Neutrophil (primary cell): ENCODE data around the gene SLC4A8.

Experiments
- H3K27ac ChIP-seq: fragments of 200-600 bp; sonication (generic); 2 replicates; pipeline ENCODE4 v1.5.1; 2016; ENCODE audit warnings: mild to moderate bottlenecking, moderate library complexity
- H3K27me3 ChIP-seq: fragments of 200-600 bp; sonication (generic); 2 replicates; pipeline ENCODE4 v1.6.0; 2016; ENCODE audit warnings: mild to moderate bottlenecking
- H3K36me3 ChIP-seq: fragments of 200-600 bp; sonication (generic); 2 replicates; pipeline ENCODE4 v1.5.1; 2017
- H3K4me1 ChIP-seq, 2 experiments: fragments of 200-600 bp in 1 of 2; sonication (generic) in 1 of 2; 1 replicate in 1 of 2; 2 replicates in 1 of 2; pipeline versions ENCODE4 v1.5.1 to v1.6.1; 2013 to 2016; ENCODE audit warnings: low read depth in 1 of 2, low read length in 1 of 2, mild to moderate bottlenecking in 1 of 2, moderate library complexity in 1 of 2; ENCODE audit not compliant: control insufficient read depth in 1 of 2, insufficient read depth in 1 of 2
- H3K4me3 ChIP-seq, 2 experiments: fragments of 200-600 bp in 1 of 2; sonication (generic) in 1 of 2; 1 replicate in 1 of 2; 2 replicates in 1 of 2; pipeline ENCODE4 v1.5.1; 2013 to 2016; ENCODE audit warnings: low read depth in 1 of 2, low read length in 1 of 2, mild to moderate bottlenecking in 1 of 2, moderate library complexity in 1 of 2
- H3K9me3 ChIP-seq: fragments of 200-600 bp; sonication (generic); 2 replicates; pipeline ENCODE4 v1.5.1; 2016
- TF ChIP-seq, protein P1 (sequence below): fragments of 200-600 bp; sonication (generic); IDR thresholded peaks from 2 replicates; pipeline ENCODE4 v1.5.1; 2016; ENCODE audit warnings: antibody characterized with exemption

The SLC4A8 gene

DNA sequence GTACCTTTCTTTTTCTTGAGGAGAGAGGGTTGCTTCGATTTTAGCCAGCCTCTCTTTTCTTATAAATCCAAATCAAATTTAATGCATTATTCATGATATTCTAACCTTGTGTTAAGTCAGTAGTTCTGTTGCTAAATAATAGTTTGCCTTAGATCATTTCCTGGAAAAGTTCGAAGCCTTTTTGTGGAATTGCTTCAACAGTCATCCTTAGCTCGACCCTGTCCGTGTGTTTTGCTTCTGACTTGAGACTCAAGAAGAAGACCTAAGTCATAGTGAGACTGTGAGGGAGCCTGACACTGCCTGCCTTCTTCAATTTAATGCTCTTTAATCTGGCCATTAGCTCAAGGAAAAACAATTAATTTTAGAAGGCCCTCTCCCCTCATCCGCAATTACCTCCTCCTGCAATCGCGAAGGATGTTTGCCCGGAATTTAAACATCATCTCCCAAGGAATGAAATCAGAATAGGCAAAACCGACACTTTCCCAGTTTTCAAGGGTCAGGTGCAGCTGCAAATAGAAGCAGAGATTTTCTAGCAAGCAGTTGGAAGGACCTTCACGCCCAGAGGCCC lies 453 bp upstream of the SLC4A8 start:
- H3K27ac ChIP-seq: no peak overlapping the region
- H3K4me3 ChIP-seq: peak overlapping the region; percentile 42 to 58
- peaks cover 57% of the 10 kb centered on the region for H3K27me3 ChIP-seq
- TF ChIP-seq, protein P1, sequence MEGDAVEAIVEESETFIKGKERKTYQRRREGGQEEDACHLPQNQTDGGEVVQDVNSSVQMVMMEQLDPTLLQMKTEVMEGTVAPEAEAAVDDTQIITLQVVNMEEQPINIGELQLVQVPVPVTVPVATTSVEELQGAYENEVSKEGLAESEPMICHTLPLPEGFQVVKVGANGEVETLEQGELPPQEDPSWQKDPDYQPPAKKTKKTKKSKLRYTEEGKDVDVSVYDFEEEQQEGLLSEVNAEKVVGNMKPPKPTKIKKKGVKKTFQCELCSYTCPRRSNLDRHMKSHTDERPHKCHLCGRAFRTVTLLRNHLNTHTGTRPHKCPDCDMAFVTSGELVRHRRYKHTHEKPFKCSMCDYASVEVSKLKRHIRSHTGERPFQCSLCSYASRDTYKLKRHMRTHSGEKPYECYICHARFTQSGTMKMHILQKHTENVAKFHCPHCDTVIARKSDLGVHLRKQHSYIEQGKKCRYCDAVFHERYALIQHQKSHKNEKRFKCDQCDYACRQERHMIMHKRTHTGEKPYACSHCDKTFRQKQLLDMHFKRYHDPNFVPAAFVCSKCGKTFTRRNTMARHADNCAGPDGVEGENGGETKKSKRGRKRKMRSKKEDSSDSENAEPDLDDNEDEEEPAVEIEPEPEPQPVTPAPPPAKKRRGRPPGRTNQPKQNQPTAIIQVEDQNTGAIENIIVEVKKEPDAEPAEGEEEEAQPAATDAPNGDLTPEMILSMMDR: no peak
- peaks cover 0 to 8% of the 10 kb centered on the region in 2 experiments for H3K4me1 ChIP-seq
- H3K9me3 ChIP-seq: no peaks in the 10 kb centered on the region
- no peaks in the 10 kb centered on the region for H3K36me3 ChIP-seq

DNA sequence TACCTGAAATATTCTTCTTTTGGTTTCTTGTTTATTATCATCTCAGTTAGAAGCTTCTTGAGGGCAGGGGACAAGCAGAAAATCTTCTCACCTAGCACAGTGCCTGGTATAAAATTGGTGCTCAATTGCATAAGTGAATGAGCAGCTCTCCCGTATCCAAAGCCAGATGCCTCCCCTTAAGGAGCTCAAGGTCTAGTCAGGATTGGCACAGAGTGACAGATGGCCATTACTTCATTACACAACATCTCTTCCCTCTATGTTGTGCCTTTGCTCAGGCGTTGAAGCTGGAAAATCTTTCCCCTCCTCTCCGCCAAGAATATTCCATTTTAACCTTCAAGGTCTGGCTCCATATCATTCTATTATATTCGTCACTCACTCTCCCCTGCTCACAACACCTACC lies 3.6 kb downstream of the SLC4A8 start:
- H3K27ac ChIP-seq: no peak overlapping the region
- H3K4me3 ChIP-seq: no peak overlapping the region
- no peaks in the 10 kb centered on the region for H3K9me3 ChIP-seq
- peaks cover 46% of the 10 kb centered on the region for H3K27me3 ChIP-seq
- peaks cover 0 to 8% of the 10 kb centered on the region in 2 experiments for H3K4me1 ChIP-seq
- H3K36me3 ChIP-seq: no peaks in the 10 kb centered on the region
- TF ChIP-seq, protein P1: no peak

DNA sequence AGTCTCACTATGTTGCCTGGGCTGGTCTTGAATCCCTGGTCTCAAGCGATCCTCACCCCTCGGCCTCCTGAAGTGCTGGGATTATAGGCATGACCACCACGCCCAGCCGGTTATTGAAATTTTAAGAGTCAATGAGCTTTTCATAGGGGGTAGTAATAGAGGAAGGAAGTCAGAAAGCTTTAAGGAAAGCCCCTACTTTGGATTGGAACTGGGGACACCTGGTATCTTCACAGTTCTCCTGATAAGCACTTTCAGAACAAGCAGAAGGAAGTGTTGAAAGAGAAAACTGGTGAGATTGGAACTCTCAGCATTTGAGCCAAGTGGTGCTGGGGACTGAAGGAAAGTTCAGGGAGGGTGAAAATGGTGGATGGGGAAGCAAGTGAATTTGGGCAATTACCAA lies 5.1 kb downstream of the SLC4A8 start:
- H3K4me1 ChIP-seq: peaks cover 0 to 5% of the 10 kb centered on the region in 2 experiments
- TF ChIP-seq, protein P1: no peak
- no peaks in the 10 kb centered on the region for H3K9me3 ChIP-seq
- H3K27me3 ChIP-seq: peaks cover 32% of the 10 kb centered on the region
- no peaks in the 10 kb centered on the region for H3K36me3 ChIP-seq
- no peak overlapping the region for H3K4me3 ChIP-seq
- no peak overlapping the region for H3K27ac ChIP-seq

DNA sequence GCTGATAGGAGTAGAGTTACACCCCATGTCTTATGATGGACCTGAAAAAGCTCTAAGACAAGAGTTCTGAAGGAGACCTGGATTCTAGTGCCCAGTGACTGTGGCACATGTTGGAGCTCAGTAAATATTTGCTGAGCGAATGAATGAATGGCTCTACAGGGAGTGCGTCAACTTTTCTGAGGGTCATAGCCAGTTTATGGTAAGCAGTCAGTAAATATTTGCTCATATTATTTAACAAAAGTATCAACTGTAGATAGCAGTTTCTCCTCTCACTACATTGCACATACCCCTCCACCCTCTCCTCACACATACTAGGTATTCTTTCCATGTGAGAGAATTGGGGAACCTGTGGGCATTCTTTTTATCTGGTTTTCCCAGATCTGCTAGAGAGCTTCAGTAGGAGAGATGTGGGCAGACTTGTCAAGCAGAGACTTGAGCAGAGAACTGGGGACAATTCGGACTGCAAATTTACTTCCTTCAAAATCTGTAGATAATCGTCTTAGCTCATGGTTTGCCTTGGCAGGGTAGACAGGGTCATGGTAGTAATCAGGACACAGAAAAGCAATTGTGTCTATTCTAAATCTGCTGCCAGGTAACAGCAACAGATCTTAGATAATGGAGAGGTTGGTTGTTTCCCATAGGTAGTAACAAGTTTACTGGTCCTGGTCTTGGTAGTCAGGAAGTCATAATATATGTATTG lies 5.7 kb downstream of the SLC4A8 start:
- Histone ChIP-seq H3K36me3 (no peaks in the 10 kb centered on the region), H3K27me3 (peaks cover 28% of the 10 kb centered on the region)

DNA sequence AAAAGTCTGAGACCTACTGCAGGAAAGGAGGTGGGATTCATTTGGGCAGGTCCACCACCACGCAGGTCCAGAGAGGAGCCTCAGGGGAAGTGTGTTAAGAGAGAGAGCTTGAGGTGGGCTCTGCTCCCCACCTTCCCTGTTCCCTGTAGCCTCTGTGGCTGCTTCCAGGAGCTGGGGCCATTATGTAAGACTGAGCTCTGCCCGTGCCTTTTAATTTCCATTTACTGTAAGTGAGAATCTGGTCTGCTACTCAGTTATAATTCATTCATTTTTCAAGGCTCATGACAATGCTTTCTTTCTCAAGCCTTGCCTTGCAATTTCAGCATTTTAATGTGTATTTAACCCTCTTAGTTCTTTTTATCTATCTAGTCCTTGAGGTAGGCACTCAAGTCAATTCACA lies 8.3 kb downstream of the SLC4A8 start:
- H3K27me3 ChIP-seq: peaks cover 14% of the 10 kb centered on the region
- H3K27ac ChIP-seq: no peak overlapping the region
- no peaks in the 10 kb centered on the region for H3K9me3 ChIP-seq
- no peak overlapping the region for H3K4me3 ChIP-seq
- TF ChIP-seq, protein P1: no peak
- H3K36me3 ChIP-seq: no peaks in the 10 kb centered on the region
- H3K4me1 ChIP-seq: no peaks in the 10 kb centered on the region

More for the DNA sequence above, 5.7 kb downstream of the SLC4A8 start:
- TF ChIP-seq, protein P1: no peak
- no peaks in the 10 kb centered on the region for H3K4me1 ChIP-seq
- no peak overlapping the region for H3K4me3 ChIP-seq
- H3K27ac ChIP-seq: no peak overlapping the region
- no peaks in the 10 kb centered on the region for H3K9me3 ChIP-seq
